Activated CD4-positive, alpha-beta T cell treated with anti-CD3 and anti-CD28 coated beads, Interleukin-2, amount 10 ng/mL, durations not matched to agents 24 days and 14 days (primary cell): ENCODE results near the gene MMEL1. TPM values are rescaled to one million over a fixed set of nuclear protein-coding genes. Genes with fewer than 3 reads are reported as not detected.
"Not testable (repeated sequence)": the region's sequence is repeated elsewhere in the genome, so short reads cannot be mapped to it uniquely, and the experiment has no call there.

Experiments used
- DNase-seq: peaks from one replicate; pipeline ENCODE4 v3.0.0; 2022
- H3K27ac Mint-ChIP-seq: one replicate; pipeline ENCODE4 v1.8.0; 2022; ENCODE audit warnings: mild to moderate bottlenecking, mixed read lengths
- H3K27me3 Mint-ChIP-seq: one replicate; pipeline ENCODE4 v1.8.0; 2022; ENCODE audit warnings: mixed read lengths
- H3K36me3 Mint-ChIP-seq: one replicate; pipeline ENCODE4 v1.8.0; 2022; ENCODE audit warnings: low read depth, mild to moderate bottlenecking, mixed read lengths
- H3K4me1 Mint-ChIP-seq: one replicate; pipeline ENCODE4 v1.8.0; 2021; ENCODE audit warnings: mixed read lengths
- H3K4me3 Mint-ChIP-seq: one replicate; pipeline ENCODE4 v1.8.0; 2022; ENCODE audit warnings: mild to moderate bottlenecking, moderate library complexity, mixed read lengths
- H3K9me3 Mint-ChIP-seq: one replicate; pipeline ENCODE4 v1.8.0; 2021; ENCODE audit warnings: mixed read lengths
- intact Hi-C: fragments of 100-400 bp; cut with micrococcal nuclease; formaldehyde crosslinking; loops from one replicate; pipeline ENCODE4 v1.15.1; 2023
- total RNA-seq: library from RNA; stranded (reverse); gene quantifications from 2 replicates; pipeline ENCODE4 v1.2.3, GENCODE V29; 2022

Gene MMEL1, protein sequence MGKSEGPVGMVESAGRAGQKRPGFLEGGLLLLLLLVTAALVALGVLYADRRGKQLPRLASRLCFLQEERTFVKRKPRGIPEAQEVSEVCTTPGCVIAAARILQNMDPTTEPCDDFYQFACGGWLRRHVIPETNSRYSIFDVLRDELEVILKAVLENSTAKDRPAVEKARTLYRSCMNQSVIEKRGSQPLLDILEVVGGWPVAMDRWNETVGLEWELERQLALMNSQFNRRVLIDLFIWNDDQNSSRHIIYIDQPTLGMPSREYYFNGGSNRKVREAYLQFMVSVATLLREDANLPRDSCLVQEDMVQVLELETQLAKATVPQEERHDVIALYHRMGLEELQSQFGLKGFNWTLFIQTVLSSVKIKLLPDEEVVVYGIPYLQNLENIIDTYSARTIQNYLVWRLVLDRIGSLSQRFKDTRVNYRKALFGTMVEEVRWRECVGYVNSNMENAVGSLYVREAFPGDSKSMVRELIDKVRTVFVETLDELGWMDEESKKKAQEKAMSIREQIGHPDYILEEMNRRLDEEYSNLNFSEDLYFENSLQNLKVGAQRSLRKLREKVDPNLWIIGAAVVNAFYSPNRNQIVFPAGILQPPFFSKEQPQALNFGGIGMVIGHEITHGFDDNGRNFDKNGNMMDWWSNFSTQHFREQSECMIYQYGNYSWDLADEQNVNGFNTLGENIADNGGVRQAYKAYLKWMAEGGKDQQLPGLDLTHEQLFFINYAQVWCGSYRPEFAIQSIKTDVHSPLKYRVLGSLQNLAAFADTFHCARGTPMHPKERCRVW
- total RNA-seq = 0.54 and 0.83 TPM in 2 replicates

DNA sequence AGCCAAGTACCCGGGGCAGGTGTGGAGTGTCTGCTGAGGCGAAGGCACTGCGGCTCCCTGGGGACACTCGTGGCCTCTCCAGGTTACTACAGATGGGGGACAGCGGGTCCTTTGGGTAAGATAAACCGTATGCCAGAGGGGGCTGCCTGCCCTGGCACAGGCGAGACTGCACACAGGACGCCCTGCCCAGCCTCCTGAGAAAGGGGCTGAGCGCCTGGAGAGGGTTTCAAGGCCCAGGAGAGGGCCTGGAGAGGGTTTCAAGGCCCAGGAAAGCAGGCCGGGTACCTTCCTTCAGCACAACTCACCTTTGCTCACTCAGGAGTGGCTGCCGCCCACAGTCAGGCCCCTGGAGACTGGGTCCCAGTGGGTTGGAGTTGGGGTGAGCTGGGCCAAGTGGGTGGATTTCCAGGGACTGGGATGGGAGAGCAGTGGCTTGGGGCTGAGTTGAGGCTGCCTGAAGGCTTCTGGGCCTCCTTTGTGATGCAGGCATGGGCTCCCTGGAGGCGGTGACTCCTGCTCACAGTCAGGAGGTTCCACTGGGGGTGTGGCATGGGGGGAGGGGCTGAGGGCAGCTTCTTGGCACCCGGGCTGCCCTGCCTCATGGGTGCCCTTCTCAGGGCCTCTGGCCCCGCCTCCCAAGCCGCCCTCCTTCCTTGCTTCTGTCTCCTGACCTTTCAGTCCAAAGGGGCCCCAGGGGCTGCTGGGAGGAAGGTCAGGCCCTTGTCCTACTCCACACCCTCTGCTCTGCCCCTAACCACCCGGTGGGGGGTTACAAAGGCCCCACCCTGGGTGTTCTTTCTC, at the start of gene MMEL1:
Gene MMEL1, minus strand, starts transcription at position 456 of the 801 bp plus-strand sequence. CDS start 3,532 bp downstream, outside the sequence.
- Mint-ChIP-seq H3K36me3 (peaks cover 6% of the 10 kb centered on the region), H3K27ac (no peak within 1 kb of the TSS), H3K4me1 (no peaks in the 10 kb centered on the region), H3K4me3 (no peak within 1 kb of the TSS), H3K9me3 (peaks cover 21% of the 10 kb centered on the region), H3K27me3 (peaks cover 22% of the 10 kb centered on the region)
- DNase-seq = no peak
- intact Hi-C loops = no loop called here

DNA sequence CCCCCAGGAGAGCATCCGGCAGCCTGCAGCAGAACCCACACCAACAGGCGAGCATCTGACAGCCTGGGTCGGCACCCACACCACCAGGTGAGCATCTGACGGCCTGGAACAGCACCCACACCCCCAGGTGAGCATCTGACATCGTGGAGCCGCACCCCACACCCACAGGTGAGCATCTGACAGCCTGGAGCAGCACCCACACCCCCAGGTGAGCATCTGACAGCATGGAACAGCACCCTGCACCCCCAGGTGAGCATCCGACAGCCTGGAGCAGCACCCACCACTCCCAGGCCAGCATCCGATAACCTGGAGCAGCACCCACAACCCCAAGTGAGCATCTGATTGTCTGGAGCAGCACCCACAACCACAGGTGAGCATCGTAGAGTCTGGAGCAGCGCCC, 43.9 kb upstream of the MMEL1 start:
- H3K4me1 Mint-ChIP-seq, H3K9me3 Mint-ChIP-seq, H3K36me3 Mint-ChIP-seq, intact Hi-C loops, H3K27me3 Mint-ChIP-seq, DNase-seq, H3K4me3 Mint-ChIP-seq, H3K27ac Mint-ChIP-seq: not testable (repeated sequence)

DNA sequence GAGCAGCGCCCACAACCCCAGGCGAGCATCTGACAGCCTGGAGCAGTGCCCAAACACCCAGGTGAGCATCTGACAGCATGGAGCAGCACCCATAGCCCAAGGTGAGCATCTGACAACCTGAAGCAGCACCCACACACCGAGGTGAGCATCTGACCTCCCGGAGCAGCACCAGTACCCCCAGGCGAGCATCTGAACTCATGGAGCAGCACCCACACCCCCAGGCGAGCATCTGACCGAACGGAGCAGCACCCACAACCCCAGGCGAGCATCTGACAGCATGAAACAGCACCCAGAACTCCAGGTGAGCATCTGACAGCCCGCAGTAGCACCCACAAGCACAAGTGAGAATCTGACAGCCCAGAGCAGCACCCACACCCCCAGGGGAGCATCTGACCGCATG, 38.8 kb upstream of the MMEL1 start:
- intact Hi-C loops, H3K27ac Mint-ChIP-seq, H3K9me3 Mint-ChIP-seq, H3K36me3 Mint-ChIP-seq, H3K27me3 Mint-ChIP-seq, H3K4me1 Mint-ChIP-seq, H3K4me3 Mint-ChIP-seq: not testable (repeated sequence)
- peak; percentile 59 for DNase-seq

DNA sequence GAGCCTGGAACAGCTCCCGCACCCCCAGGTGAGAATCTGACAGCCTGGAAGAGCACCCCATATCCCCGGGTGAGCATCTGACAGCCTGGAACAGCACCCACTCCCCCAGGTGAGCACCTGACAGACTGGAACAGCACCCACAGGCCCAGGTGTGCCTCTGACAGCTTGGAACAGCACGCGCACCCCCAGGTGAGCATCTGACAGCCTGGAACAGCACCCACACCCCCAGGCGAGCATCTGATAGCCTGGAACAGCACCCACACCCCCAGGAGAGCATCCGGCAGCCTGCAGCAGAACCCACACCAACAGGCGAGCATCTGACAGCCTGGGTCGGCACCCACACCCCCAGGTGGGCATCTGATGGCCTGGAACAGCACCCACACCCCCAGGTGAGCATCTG, 27.0 kb upstream of the MMEL1 start:
- H3K9me3 Mint-ChIP-seq, H3K27ac Mint-ChIP-seq, H3K4me1 Mint-ChIP-seq, intact Hi-C loops, H3K4me3 Mint-ChIP-seq, H3K27me3 Mint-ChIP-seq, H3K36me3 Mint-ChIP-seq: not testable (repeated sequence)
- peak; percentile 62 for DNase-seq

DNA sequence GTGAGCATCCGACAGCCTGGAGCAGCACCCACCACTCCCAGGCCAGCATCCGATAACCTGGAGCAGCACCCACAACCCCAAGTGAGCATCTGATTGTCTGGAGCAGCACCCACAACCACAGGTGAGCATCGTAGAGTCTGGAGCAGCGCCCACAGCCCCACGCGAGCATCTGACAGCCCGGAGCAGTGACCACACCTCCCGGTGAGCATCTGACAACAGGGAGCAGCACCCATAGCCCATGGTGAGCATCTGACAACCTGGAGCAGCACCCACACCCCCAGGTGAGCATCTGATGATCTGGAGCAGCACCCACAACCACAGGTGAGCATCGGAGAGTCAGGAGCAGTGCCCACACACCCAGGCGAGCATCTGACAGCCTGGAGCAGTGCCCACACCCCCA, 25.1 kb upstream of the MMEL1 start:
- H3K4me1 Mint-ChIP-seq, H3K36me3 Mint-ChIP-seq, H3K4me3 Mint-ChIP-seq, H3K27ac Mint-ChIP-seq, H3K9me3 Mint-ChIP-seq, intact Hi-C loops: not testable (repeated sequence)
- H3K27me3 Mint-ChIP-seq = peaks cover 10% of the 10 kb centered on the region
- DNase-seq = peak; percentile 54

DNA sequence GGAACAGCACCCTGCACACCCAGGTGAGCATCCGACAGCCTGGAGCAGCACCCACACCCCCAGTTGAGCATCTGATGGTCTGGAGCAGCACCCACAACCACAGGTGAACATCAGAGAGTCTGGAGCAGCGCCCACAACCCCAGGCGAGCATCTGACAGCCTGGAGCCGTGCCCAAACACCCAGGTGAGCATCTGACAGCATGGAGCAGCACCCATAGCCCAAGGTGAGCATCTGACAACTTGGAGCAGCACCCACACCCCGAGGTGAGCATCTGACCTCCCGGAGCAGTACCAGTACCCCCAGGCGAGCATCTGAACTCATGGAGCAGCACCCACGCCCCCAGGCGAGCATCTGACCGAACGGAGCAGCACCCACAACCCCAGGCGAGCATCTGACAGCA, 24.3 kb upstream of the MMEL1 start:
- H3K4me1 Mint-ChIP-seq, H3K36me3 Mint-ChIP-seq, intact Hi-C loops, H3K9me3 Mint-ChIP-seq, H3K27ac Mint-ChIP-seq, H3K4me3 Mint-ChIP-seq: not testable (repeated sequence)
- H3K27me3 Mint-ChIP-seq = peaks cover 12% of the 10 kb centered on the region
- peak; percentile 55 for DNase-seq

DNA sequence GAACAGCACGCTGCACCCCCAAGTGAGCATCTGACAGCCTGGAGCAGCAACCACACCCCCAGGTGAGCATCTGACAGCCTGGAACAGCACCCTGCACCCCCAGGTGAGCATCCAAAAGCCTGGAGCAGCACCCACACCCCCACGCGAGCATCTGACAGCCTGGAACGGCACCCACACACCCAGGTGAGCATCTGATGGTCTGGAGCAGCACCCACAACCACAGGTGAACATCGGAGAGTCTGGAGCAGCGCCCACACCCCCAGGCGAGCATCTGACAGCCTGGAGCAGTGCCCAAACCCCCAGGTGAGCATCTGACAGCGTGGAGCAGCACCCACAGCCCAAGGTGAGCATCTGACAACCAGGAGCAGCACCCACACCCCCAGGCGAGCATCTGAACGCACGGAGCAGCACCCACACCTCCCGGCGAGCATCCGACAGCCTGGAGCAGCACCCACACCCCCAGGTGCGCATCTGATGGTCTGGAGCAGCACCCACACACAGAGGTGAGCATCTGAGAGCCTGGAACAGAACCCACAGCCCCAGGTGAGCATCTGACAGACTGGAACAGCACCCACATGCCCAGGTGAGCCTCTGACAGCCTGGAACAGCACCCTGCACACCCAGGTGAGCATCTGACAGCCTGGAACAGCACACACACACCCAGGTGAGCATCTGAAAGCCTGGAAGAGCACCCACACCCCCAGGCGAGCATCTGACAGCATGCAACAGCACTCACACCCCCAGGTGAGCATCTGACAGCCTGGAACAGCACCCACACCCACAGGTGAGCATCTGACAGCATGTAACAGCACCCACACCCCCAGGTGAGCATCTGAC, 23.0 kb upstream of the MMEL1 start:
- H3K4me1 Mint-ChIP-seq, intact Hi-C loops: not testable (repeated sequence)

DNA sequence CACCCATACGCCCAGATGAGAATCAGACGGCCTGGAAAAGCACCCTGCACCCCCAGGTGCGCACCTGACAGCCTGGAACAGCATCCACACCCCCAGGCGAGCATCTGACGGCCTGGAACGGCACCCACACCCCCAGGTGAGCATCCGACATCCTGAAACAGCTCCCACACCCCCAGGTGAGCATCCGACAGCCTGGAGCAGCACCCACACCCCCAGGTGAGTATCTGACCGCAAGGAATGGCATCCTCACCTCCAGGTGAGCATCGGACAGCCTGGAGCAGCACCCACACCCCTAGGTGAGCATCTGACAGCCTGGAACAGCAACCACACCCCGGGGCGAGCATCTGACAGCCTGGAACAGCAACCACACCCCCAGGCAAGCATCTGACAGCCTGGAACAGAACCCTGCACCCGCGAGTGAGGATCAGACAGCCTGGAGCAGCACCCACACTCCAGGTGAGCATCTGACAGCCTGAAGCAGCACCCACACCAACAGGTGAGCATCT, 21.7 kb upstream of the MMEL1 start:
- H3K4me3 Mint-ChIP-seq, H3K4me1 Mint-ChIP-seq, intact Hi-C loops, H3K36me3 Mint-ChIP-seq, H3K27ac Mint-ChIP-seq, H3K9me3 Mint-ChIP-seq: not testable (repeated sequence)
- peak; percentile 58 for DNase-seq
- H3K27me3 Mint-ChIP-seq = peaks cover 13% of the 10 kb centered on the region

More for the DNA sequence above, 23.0 kb upstream of the MMEL1 start:
- peaks cover 13% of the 10 kb centered on the region for H3K27me3 Mint-ChIP-seq
- H3K27ac Mint-ChIP-seq, H3K36me3 Mint-ChIP-seq, H3K4me3 Mint-ChIP-seq, H3K9me3 Mint-ChIP-seq: not testable (repeated sequence)
- peak; percentile 57 for DNase-seq

DNA sequence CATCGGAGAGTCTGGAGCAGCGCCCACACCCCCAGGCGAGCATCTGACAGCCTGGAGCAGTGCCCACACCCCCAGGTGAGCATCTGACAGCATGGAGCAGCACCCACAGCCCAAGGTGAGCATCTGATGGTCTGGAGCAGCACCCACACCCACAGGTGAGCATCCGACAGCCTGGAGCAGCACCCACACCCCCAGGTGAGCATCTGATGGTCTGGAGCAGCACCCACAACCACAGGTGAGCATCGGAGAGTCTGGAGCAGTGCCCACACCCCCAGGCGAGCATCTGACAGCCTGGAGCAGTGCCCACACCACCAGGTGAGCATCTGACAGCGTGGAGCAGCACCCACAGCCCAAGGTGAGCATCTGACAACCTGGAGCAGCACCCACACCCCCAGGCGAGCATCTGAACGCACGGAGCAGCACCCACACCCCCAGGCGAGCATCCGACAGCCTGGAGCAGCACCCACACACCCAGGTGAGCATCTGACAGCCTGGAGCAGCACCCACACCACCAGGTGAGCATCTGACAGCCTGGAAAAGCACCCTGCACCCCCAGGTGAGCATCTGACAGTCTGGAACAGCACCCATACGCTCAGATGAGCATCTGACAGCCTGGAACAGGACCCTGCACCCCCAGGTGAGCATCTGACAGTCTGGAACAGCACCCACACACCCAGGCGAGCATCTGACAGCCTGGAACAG, 21.1 kb upstream of the MMEL1 start:
- H3K4me1 Mint-ChIP-seq, H3K9me3 Mint-ChIP-seq, intact Hi-C loops, H3K4me3 Mint-ChIP-seq, H3K27ac Mint-ChIP-seq, H3K36me3 Mint-ChIP-seq: not testable (repeated sequence)
- DNase-seq = peak; percentile 65
- peaks cover 13% of the 10 kb centered on the region for H3K27me3 Mint-ChIP-seq

DNA sequence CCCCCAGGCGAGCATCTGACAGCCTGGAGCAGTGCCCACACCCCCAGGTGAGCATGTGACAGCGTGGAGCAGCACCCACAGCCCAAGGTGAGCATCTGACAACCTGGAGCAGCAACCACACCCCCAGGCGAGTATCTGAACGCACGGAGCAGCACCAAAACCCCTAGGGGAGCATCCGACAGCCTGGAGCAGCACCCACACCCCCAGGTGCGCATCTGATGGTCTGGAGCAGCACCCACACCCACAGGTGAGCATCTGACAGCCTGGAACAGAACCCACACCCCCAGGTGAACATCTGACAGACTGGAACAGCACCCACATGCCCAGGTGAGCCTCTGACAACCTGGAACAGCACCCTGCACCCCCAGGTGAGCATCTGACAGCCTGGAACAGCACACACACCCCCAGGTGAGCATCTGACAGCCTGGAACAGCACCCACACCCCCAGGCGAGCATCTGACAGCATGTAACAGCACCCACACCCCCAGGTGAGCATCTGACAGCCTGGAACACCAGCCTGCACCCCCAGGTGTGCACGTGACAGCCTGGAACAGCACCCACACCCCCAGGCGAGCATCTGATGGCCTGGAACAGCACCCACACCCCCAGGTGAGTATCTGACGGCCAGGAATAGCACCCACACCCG, 20.2 kb upstream of the MMEL1 start:
- peak; percentile 61 for DNase-seq
- intact Hi-C loops, H3K36me3 Mint-ChIP-seq, H3K27ac Mint-ChIP-seq, H3K4me1 Mint-ChIP-seq, H3K9me3 Mint-ChIP-seq, H3K4me3 Mint-ChIP-seq: not testable (repeated sequence)
- H3K27me3 Mint-ChIP-seq = peaks cover 13% of the 10 kb centered on the region

DNA sequence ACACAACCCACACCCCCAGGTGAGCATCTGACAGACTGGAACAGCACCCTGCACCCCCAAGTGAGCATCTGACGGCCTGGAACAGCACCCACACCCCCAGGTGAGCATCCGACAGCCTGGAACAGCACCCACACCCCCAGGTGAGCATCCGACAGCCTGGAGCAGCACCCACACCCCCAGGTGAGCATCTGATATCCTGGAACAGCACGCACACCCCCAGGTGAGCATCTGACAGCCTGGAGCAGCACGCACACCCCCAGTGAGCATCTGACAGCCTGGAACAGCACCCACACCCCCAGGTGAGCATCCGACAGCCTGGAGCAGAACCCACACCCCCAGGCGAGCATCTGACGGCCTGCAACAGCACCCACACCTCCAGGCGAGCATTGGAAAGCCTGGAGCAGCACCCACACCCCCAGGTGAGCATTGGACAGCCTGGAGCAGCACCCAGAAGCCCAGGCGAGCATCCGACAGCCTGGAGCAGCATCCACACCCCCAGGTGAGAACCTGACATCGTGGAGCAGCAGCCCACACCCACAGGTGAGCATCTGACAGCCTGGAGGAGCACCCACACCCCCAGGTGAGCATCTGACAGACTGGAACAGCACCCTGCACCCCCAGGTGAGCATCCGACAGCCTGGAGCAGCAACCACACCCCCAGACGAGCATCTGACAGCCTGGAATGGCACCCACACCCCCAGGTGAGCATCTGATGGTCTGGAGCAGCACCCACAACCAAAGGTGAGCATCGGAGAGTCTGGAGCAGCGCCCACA, 19.5 kb upstream of the MMEL1 start:
- H3K4me3 Mint-ChIP-seq, H3K27ac Mint-ChIP-seq, intact Hi-C loops, H3K9me3 Mint-ChIP-seq, H3K36me3 Mint-ChIP-seq, DNase-seq, H3K4me1 Mint-ChIP-seq: not testable (repeated sequence)
- H3K27me3 Mint-ChIP-seq = peaks cover 13% of the 10 kb centered on the region
